ENCODE measurements around the gene GFPT2. TPM values are rescaled to one million over a fixed set of nuclear protein-coding genes. Genes with fewer than 3 reads are reported as not detected.

Gene GFPT2
- total RNA-seq, 2 experiments from 2014 or later = not detected

Other genes with a start within 250 kb of the GFPT2 start
- gene RASGEF1C, start 144.1 kb downstream of the GFPT2 start, total RNA-seq (2014; rRNA removed; shearing (Covaris generic)) = not detected in 2 replicates
- not detected in 2 replicates for gene RASGEF1C, start 144.1 kb downstream of the GFPT2 start, total RNA-seq (2022)
- gene MAPK9, start 61.3 kb downstream of the GFPT2 start, total RNA-seq (2014; rRNA removed; shearing (Covaris generic)) = 19.9 and 21.8 TPM in 2 replicates
- gene MAPK9, start 61.3 kb downstream of the GFPT2 start, total RNA-seq (2022) = 42.1 and 45.7 TPM in 2 replicates
- gene CNOT6, start 141.0 kb upstream of the GFPT2 start, total RNA-seq (2014; rRNA removed; shearing (Covaris generic)) = 9.4 and 9.8 TPM in 2 replicates
- gene CNOT6, start 141.0 kb upstream of the GFPT2 start, total RNA-seq (2022) = 30.1 and 34.0 TPM in 2 replicates
- gene SCGB3A1, start 238.2 kb upstream of the GFPT2 start, total RNA-seq (2014; rRNA removed; shearing (Covaris generic)) = not detected in 2 replicates
- gene SCGB3A1, start 238.2 kb upstream of the GFPT2 start, total RNA-seq (2022) = not detected in 2 replicates